Measurements from ENCODE around the gene CDC42BPG. TPM values are rescaled to one million over a fixed set of nuclear protein-coding genes. Genes with fewer than 3 reads are reported as not detected.

CDC42BPG gene
- 0.07 and 0.32 TPM in 2 replicates for total RNA-seq

DNA sequence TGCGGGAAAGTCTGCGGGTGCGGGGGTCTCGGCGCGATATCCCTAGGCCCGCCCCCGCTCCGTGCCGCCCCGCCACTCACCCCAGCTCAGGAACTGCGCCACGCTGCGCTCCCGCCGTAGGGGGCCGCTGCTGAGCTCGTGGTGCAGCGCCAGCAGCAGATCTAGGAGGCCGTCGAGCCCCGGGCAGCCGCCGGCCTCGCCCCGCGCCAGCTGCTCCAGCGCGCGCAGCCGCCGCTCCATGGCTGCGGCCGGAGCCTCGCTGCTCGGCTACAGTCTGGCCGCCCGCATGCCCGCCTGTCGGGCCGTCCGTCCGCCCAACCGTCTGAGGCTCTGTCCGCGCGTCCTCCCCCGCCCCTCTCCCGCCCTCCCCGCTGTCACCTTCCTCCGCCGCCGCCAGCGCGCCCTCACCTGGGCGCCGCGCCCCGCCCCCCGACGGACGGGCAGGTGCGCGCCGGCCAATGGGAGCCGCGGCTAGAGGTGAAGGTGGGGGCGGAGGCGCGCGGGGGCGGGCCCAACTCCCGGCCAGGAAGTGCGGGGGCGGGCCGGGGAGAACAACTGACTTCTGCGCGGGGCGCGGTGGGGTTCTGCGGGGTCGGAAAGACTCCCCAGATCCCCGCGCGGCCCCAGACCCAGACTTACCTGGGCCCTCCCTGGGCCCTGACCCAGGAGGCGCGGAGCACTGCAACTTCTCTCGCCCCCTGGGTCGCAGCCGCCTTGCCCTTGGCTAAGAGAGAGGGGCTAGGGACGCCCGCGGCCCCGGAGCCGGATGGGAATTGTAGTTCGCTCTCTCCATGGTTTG is at the start of gene CDC42BPG:
Gene CDC42BPG (minus strand): TSS at position 324 of the 799 bp plus-strand sequence. CDS start 84 bp downstream, at position 240.
- H3K36me3 Mint-ChIP-seq (ENCODE audit: low read depth) = no peaks in the 10 kb centered on the region
- no peaks in the 10 kb centered on the region for H3K27me3 Mint-ChIP-seq (ENCODE audit: low read depth)
- H3K27ac Mint-ChIP-seq = peak within 1 kb of the TSS; percentile 60
- intact Hi-C loops (cut with micrococcal nuclease) = loop anchor here (5.0 kb wide), 1 partner anchor 273 kb away; the partner anchor contains the start of gene ZNHIT2
- H3K4me1 Mint-ChIP-seq (ENCODE audit: low read depth) = peaks cover 21% of the 10 kb centered on the region
- H3K4me3 Mint-ChIP-seq (ENCODE audit: low read depth) = peak within 1 kb of the TSS; percentile 77
- DNase-seq (ENCODE audit: low spot score) = peak; percentile 60
- H3K9me3 Mint-ChIP-seq = no peaks in the 10 kb centered on the region

DNA sequence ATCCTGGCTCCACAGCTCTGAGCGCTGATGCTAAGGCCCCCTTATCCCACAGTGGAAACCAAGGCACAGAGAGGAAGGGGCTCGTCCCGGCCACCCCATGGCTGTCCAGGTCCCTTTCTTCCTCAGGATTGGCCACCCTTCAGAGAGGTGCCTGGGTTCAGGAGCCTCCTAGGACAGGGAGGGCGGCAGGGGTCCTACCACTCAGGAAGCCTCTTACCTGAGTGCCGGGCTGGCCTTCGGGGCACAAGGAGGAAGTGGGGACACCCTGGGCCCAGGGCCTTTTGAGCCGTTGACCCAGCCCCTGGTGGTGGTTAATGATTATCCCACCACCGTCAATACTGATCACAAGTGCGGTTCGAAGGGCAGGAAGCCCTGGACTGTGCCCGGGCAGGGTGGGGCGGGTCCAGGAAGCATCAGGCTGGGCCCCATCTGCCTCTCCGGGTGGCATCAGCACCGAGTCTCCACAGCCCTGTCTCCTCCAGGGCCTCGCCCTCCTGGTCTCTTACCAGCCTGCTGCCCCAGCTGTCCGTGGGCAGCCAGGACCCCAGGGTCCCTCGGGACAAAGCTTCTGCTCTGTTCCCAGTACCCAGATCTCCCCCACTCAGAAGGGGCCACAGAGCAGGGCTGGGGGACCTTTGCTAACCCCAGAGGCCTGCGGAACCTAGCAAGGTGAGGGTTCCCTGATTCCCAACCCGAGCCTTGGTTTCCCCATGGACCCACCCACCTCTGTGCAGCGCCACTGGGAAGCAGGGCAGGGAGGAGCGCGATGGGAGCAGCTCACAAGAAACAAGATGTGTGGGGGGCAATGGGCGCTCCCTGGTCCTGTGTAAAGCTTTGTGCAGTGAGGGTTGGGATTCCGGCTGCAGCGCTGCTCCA is 49.0 kb upstream of the CDC42BPG start:
- no peak overlapping the region for H3K27ac Mint-ChIP-seq
- intact Hi-C loops (cut with micrococcal nuclease) = loop anchor here (1.0 to 2.0 kb wide), 2 partner anchors 15 to 46 kb away; partner anchors contain the start of gene EHD1
- no peaks in the 10 kb centered on the region for H3K27me3 Mint-ChIP-seq (ENCODE audit: low read depth)
- no peaks in the 10 kb centered on the region for H3K9me3 Mint-ChIP-seq
- DNase-seq (ENCODE audit: low spot score) = no peak
- H3K36me3 Mint-ChIP-seq (ENCODE audit: low read depth) = peaks cover 7% of the 10 kb centered on the region
- peaks cover 4% of the 10 kb centered on the region for H3K4me1 Mint-ChIP-seq (ENCODE audit: low read depth)
- no peak overlapping the region for H3K4me3 Mint-ChIP-seq (ENCODE audit: low read depth)

GRCh38 chr11:64892838-64893193 is 48.4 kb upstream of the CDC42BPG start:
- no peak for DNase-seq (ENCODE audit: low spot score)
- Mint-ChIP-seq H3K9me3 (no peaks in the 10 kb centered on the region), H3K4me3 (ENCODE audit: low read depth) (no peak overlapping the region), H3K4me1 (ENCODE audit: low read depth) (peaks cover 9% of the 10 kb centered on the region), H3K27me3 (ENCODE audit: low read depth) (no peaks in the 10 kb centered on the region), H3K36me3 (ENCODE audit: low read depth) (peaks cover 6% of the 10 kb centered on the region), H3K27ac (no peak overlapping the region)
- intact Hi-C loops (cut with micrococcal nuclease) = no loop called here

DNA sequence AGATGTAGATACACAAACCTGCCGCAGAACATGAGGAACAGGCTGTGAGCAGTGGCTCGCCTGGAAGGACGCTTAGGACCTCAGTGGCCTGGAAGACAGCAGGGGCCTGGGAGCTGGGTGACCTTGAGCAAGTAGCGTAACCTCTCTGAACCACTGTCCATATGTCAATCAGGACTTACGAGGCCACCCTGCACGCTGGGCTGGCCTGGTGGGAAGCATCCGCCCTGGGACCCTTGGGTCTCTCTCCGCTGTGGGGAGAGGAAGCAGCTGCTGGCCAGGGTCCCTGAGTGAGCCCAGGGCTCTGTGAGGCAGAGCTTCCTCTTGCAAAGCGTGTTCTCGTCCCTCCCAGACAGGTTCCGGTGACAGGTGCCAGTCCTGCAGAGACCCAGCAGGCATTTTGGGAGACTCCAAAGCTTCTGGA is 48.0 kb upstream of the CDC42BPG start:
- Mint-ChIP-seq H3K27ac (peak overlapping the region; percentile 5), H3K36me3 (ENCODE audit: low read depth) (peaks cover 6% of the 10 kb centered on the region), H3K27me3 (ENCODE audit: low read depth) (no peaks in the 10 kb centered on the region), H3K4me3 (ENCODE audit: low read depth) (no peak overlapping the region), H3K4me1 (ENCODE audit: low read depth) (peaks cover 11% of the 10 kb centered on the region), H3K9me3 (no peaks in the 10 kb centered on the region)
- no peak for DNase-seq (ENCODE audit: low spot score)
- intact Hi-C loops (cut with micrococcal nuclease) = no loop called here

GRCh38 chr11:64891880-64892279 is 47.4 kb upstream of the CDC42BPG start:
- Mint-ChIP-seq H3K4me1 (ENCODE audit: low read depth) (peaks cover 13% of the 10 kb centered on the region), H3K27me3 (ENCODE audit: low read depth) (no peaks in the 10 kb centered on the region), H3K4me3 (ENCODE audit: low read depth) (no peak overlapping the region), H3K36me3 (ENCODE audit: low read depth) (peaks cover 3% of the 10 kb centered on the region), H3K27ac (no peak overlapping the region), H3K9me3 (no peaks in the 10 kb centered on the region)
- intact Hi-C loops (cut with micrococcal nuclease) = no loop called here
- DNase-seq (ENCODE audit: low spot score) = no peak

DNA sequence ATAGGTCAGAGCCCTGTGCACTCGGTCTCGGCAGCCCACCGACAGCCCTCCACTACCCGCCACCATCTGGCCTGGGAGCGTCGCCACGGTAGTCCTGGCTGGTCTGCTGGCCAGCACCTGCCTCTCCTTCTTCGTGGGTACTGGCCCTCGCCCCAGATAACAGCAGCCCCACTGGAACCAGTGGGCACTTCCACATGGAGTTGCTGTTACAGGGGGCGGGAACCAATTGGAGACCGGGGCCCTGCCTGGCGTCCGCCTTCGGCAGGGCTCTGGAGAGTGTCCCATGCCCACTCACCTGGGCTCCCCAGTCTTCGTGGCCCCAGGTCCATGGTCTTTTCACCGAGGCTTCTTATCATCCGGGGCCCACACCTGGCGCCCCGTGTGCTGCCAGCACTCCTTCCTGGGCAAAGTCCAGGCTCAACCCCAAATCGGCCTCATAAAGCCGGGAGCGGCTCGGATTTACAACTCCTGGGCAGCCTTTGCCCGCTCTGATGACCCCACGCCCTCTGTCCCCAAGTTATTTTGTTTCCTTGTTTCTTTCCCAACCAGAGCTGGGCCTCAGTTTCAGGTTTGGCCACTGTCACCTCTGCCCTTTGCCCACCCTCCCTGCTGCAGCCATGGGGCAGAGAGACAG is 46.9 kb upstream of the CDC42BPG start:
- no peak for DNase-seq (ENCODE audit: low spot score)
- intact Hi-C loops (cut with micrococcal nuclease) = no loop called here
- H3K4me1 Mint-ChIP-seq (ENCODE audit: low read depth) = peaks cover 13% of the 10 kb centered on the region
- no peak overlapping the region for H3K4me3 Mint-ChIP-seq (ENCODE audit: low read depth)
- no peak overlapping the region for H3K27ac Mint-ChIP-seq
- H3K27me3 Mint-ChIP-seq (ENCODE audit: low read depth) = no peaks in the 10 kb centered on the region
- no peaks in the 10 kb centered on the region for H3K9me3 Mint-ChIP-seq
- H3K36me3 Mint-ChIP-seq (ENCODE audit: low read depth) = peaks cover 3% of the 10 kb centered on the region

DNA sequence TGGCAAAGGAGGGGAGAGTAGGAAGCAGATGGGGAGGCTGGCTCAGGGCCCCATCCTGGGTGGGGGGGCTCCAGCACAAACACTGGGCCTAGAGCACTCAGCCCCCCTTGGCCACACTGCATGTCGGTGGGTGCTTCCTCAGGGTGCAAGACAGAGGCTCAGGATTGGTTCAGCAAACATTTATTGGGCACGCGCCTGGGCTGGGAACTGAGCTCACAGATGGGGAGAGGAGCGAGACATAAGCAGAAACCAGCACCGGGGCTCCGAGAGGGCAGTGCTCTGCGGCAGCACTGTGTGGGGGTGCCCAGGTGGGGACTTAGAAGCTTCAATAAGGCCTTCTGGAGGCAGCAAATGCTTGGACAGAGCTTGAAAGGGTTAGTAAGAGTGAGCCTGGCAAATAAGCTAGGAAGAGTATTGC is 46.1 kb upstream of the CDC42BPG start:
- H3K4me3 Mint-ChIP-seq (ENCODE audit: low read depth) = no peak overlapping the region
- H3K9me3 Mint-ChIP-seq = no peaks in the 10 kb centered on the region
- H3K4me1 Mint-ChIP-seq (ENCODE audit: low read depth) = peaks cover 20% of the 10 kb centered on the region
- H3K36me3 Mint-ChIP-seq (ENCODE audit: low read depth) = peaks cover 3% of the 10 kb centered on the region
- no peak overlapping the region for H3K27ac Mint-ChIP-seq
- H3K27me3 Mint-ChIP-seq (ENCODE audit: low read depth) = no peaks in the 10 kb centered on the region
- no peak for DNase-seq (ENCODE audit: low spot score)
- intact Hi-C loops (cut with micrococcal nuclease) = no loop called here

DNA sequence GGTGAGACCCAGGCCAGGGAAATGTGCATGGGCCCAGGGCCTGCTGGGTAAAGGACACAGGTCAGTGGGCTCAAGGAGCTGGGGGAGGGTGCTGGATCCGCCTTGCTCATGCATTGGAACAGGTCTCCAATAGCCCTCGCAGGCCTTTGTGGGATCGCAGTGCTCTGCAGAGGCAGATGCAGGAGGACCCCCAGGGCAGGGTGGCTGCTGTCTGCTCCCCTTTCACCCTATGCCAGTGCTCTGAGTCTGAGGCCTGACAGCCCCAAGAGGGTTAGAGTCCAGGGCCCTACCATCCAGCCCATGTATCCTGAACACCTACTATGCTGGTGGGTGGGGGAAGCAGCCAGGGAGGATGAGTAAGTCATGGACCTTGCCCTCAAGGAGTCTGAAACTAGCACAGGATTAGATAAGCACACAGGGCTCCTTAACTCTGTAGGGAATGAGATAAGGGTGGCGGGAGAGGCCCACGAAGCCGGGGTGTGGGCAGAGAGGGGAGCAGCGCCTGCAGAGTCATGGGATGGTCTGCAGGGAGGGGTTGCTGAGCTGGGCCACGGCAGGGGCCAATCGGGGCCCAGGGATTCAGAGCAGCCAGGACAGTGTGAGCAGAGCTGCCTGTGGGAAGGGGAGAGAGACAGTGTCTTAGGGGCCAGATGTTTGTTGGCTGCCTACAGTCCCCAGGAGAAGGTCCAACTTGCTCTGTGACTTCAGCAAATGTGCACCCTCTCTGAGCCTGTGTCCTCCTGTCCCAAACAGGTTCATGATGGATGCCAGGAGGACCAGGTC is 44.5 kb upstream of the CDC42BPG start:
- Mint-ChIP-seq H3K9me3 (no peaks in the 10 kb centered on the region), H3K36me3 (ENCODE audit: low read depth) (no peaks in the 10 kb centered on the region)
- intact Hi-C loops (cut with micrococcal nuclease) = loop anchor here (1.0 kb wide), 1 partner anchor 42 kb away; no protein-coding TSS in a partner anchor

DNA sequence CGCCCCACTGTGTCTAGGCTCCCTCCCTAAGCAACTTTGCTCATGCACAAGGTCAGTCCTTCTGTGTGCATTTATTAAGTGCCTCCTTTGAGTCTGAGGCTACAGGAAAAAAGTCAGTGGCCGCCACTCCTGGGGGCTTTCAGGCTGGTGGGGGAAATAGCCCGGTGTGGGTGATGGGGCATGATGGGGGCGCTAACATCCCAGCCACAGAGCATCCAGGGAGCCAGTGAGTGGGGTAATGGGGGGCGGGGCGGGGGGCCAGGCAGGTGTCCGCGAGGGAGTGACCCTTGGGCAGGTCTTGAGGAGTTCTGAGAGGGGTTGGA is 43.9 kb upstream of the CDC42BPG start:
- Mint-ChIP-seq H3K27ac (peak overlapping the region; percentile 89), H3K4me1 (ENCODE audit: low read depth) (peaks cover 27% of the 10 kb centered on the region), H3K9me3 (no peaks in the 10 kb centered on the region), H3K4me3 (ENCODE audit: low read depth) (peak overlapping the region; percentile 77), H3K36me3 (ENCODE audit: low read depth) (no peaks in the 10 kb centered on the region), H3K27me3 (ENCODE audit: low read depth) (no peaks in the 10 kb centered on the region)
- DNase-seq (ENCODE audit: low spot score) = no peak
- intact Hi-C loops (cut with micrococcal nuclease) = loop anchor here (1.0 kb wide), 1 partner anchor 41 kb away; no protein-coding TSS in a partner anchor

More for the DNA sequence above, 44.5 kb upstream of the CDC42BPG start:
- Mint-ChIP-seq H3K27ac (no peak overlapping the region), H3K4me3 (ENCODE audit: low read depth) (no peak overlapping the region), H3K4me1 (ENCODE audit: low read depth) (peaks cover 27% of the 10 kb centered on the region), H3K27me3 (ENCODE audit: low read depth) (no peaks in the 10 kb centered on the region)
- DNase-seq (ENCODE audit: low spot score) = no peak

GRCh38 chr11:64887757-64888405 is 43.4 kb upstream of the CDC42BPG start:
- peaks cover 27% of the 10 kb centered on the region for H3K4me1 Mint-ChIP-seq (ENCODE audit: low read depth)
- no peaks in the 10 kb centered on the region for H3K9me3 Mint-ChIP-seq
- H3K4me3 Mint-ChIP-seq (ENCODE audit: low read depth) = peak overlapping the region; percentile 77
- intact Hi-C loops (cut with micrococcal nuclease) = loop anchor here (1.0 kb wide), 1 partner anchor 41 kb away; no protein-coding TSS in a partner anchor
- no peaks in the 10 kb centered on the region for H3K27me3 Mint-ChIP-seq (ENCODE audit: low read depth)
- peak; percentile 83 for DNase-seq (ENCODE audit: low spot score)
- H3K36me3 Mint-ChIP-seq (ENCODE audit: low read depth) = no peaks in the 10 kb centered on the region
- H3K27ac Mint-ChIP-seq = peak overlapping the region; percentile 89

DNA sequence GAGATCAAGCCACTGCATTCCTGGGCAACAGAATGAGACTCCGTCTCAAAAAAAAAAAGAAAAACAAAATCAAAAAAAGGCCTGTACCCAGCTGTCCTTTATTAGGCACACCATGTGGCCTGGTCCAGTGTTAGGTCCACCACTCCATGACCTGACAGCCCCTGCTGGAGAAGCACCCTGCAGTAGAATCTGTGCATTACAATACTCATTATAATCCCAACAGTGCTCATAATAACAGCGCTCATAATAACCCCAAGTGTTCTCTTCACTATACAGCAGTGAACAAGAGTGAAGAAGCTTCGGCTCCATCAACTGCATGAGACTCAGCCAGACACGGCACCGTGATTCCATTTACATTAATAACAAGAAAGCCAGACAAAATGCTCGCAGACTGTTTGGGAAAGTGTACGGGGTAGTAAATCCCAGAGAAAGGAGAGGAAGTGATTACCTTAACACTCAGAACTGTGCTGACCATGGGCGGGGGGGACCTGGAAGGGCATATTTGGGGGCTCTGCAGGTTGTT is 42.8 kb upstream of the CDC42BPG start:
- Mint-ChIP-seq H3K27me3 (ENCODE audit: low read depth) (no peaks in the 10 kb centered on the region), H3K36me3 (ENCODE audit: low read depth) (no peaks in the 10 kb centered on the region), H3K27ac (peak overlapping the region; percentile 72), H3K4me3 (ENCODE audit: low read depth) (no peak overlapping the region), H3K4me1 (ENCODE audit: low read depth) (peaks cover 27% of the 10 kb centered on the region), H3K9me3 (no peaks in the 10 kb centered on the region)
- intact Hi-C loops (cut with micrococcal nuclease) = no loop called here
- DNase-seq (ENCODE audit: low spot score) = no peak

Data from activated T-helper 2 cell treated with anti-CD3 and anti-CD28 coated beads, Interferon-gamma antibody, Interleukin-2, Interleukin-4, amounts not matched to agents 10 μg/mL and 5 μg/mL and 100 μg/mL, durations not matched to agents 14 hours and 24 hours and 36 hours (primary cell).